Fibroblast of the aortic adventitia (primary cell): ENCODE data around the gene ZNF232. TPM values are rescaled to one million over a fixed set of nuclear protein-coding genes. Genes with fewer than 3 reads are reported as not detected.
"Not testable (repeated sequence)": the region's sequence is repeated elsewhere in the genome, so short reads cannot be mapped to it uniquely, and the experiment has no call there.

Source experiments
- DNase-seq: peaks from one replicate; pipeline ENCODE4 v3.0.0-alpha.2; 2010; ENCODE audit warnings: low read depth
- H3K4me3 ChIP-seq: 2 replicates; pipeline ENCODE4 v1.5.1; 2011; ENCODE audit warnings: low read depth, mild to moderate bottlenecking, control low read depth, low read length, moderate library complexity
- total RNA-seq: library from RNA; depleted of rRNA; stranded (reverse); fragments of >200 nt; gene quantifications from 2 replicates; pipeline ENCODE4 v1.2.3, GENCODE V29; 2012; ENCODE audit warnings: low replicate concordance
- TF ChIP-seq, protein P1 (sequence below): IDR thresholded peaks from 2 replicates; pipeline ENCODE4 v1.5.1; 2011; ENCODE audit warnings: mild to moderate bottlenecking, low read length, control low read depth, inconsistent platforms; ENCODE audit not compliant: insufficient read depth

Gene ZNF232
- total RNA-seq, 1 donor: 4.5 TPM

GRCh38 chr17:5135726-5136579 is 24.3 kb upstream of the ZNF232 start:
- TF ChIP-seq, protein P1, sequence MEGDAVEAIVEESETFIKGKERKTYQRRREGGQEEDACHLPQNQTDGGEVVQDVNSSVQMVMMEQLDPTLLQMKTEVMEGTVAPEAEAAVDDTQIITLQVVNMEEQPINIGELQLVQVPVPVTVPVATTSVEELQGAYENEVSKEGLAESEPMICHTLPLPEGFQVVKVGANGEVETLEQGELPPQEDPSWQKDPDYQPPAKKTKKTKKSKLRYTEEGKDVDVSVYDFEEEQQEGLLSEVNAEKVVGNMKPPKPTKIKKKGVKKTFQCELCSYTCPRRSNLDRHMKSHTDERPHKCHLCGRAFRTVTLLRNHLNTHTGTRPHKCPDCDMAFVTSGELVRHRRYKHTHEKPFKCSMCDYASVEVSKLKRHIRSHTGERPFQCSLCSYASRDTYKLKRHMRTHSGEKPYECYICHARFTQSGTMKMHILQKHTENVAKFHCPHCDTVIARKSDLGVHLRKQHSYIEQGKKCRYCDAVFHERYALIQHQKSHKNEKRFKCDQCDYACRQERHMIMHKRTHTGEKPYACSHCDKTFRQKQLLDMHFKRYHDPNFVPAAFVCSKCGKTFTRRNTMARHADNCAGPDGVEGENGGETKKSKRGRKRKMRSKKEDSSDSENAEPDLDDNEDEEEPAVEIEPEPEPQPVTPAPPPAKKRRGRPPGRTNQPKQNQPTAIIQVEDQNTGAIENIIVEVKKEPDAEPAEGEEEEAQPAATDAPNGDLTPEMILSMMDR: no peak
- no peak overlapping the region for H3K4me3 ChIP-seq
- no peak for DNase-seq

DNA sequence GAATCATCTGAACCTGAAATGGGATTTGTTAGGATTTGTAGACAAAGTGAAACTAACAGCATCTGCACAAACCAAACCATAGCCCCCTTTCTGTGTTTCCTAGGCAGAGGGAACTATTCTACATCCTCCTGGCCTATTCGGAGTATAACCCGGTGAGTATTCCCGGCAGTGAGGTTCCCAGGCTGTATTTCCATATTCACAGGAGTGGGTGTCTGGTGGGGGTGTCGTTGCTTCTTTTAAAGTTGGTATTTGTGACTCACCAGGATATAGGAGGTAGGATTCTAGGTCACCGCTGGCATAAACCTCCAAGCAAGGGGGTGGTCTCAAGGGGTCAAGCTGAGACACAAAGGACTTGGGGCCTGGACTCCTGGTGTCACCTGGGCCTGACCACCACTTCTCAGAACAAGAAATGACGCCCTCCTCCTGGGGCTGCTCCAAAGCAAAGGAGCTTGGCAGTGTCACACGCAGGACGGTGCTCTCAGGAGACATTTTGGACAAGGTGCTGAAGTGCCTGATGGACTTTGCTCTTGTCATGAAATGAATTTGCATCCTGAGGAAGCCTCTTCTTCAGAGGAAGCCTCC is 23.5 kb upstream of the ZNF232 start:
- DNase-seq, H3K4me3 ChIP-seq: not testable (repeated sequence)

GRCh38 chr17:5134571-5134970 is 22.9 kb upstream of the ZNF232 start:
- not testable (repeated sequence) for DNase-seq, H3K4me3 ChIP-seq

- DNase-seq, H3K4me3 ChIP-seq: not testable (repeated sequence)
These were observed 22.3 kb upstream of the ZNF232 start for GRCh38 chr17:5133961-5134360.

- no peak overlapping the region for H3K4me3 ChIP-seq
- TF ChIP-seq, protein P1: no peak
- no peak for DNase-seq
These were observed 21.6 kb upstream of the ZNF232 start for GRCh38 chr17:5133311-5133710.

DNA sequence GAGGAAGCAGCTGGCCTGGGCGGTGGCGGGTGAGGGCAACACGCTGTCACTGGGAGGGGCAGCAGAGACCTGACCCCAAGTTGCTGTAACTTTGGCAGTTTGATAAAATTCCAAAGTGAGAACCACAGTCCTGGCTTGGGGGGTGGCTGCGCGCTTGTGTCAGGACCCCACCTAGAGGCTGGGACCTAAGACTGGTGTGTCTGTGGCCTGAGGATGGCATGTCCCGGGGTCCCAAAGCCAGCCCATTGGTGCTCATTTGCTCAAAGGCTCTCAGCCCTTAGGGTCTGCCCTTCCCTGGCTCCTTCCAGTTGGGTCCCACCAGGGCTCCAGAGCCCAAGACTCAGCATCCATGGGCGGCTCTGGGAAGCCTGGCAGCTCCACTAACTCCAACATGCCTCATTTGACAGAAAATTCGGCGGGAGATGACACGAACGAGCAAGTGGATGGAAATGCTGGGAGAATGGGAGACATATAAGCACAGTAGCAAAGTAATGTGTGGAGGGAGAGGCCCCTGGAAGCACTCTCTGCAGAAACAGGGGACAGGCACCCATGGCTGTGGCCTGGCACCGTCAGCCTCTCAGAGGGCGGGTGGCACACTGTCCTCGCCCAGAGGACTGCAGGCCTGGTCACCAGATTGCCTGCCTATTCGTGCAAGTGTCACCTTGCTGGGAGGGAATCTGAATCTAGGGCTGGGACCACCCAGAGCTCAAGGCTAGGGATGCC is 21.0 kb upstream of the ZNF232 start:
- H3K4me3 ChIP-seq, DNase-seq: not testable (repeated sequence)

DNA sequence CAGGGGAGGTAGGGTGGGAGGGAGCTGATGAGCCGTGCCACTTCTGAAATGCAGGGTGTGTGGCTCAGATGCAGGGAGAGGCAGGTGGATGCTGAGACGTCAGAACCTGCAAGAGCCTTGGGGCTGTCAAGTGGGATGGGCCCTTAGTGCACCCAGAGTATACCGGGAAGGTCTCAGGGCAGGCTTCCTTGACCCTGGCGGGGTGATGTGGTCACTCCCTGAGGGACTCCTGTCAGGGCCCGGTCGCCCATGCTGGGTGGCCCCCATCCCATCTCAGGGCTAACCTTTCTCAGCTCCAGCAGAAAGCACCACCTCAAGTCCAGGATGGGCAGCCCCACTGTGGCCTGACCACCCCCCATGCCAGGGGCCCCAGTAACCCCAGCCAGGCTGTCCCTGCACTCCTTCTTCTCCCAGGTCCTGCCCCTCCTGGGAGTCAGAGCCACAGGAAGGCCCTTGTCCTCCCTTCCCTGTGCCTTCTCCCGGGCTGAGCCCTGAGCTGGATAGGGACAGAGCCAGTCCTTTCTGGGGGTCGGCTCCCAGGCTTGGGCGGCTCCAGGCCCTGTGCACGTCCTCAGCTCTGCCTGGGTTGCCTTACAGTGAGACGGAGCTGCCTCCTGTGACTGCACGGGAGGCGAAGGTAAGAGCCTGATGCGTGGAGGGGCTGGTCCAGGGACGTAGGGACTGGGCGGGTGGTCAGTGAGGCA is 20.3 kb upstream of the ZNF232 start:
- not testable (repeated sequence) for H3K4me3 ChIP-seq, DNase-seq

DNA sequence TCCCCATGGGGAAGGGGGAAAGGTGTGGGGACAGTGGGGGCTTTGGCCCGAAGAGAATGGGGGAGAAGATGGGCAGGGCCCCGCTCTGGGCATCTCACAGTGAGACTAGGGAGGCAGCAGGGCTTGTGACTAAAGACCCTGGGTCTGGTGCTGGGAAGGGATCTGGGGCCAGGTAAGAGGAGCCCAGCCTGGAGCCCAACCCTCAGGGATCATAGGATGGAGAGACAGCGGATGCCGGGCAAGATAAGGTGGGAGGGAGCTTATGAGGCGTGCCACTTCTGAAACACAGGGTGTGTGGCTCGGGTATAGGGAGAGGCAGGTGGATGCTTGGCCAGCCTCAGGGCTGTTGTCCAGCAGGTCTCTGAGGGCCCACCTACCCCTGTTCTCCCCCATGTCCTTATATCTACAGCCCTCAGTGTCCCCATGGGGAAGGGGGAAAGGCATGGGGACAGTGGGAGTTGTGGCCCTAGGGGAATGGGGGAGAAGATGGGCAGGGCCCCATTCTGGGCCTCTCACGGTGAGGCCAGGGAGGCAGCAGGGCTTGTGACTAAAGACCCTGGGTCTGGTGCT is 19.6 kb upstream of the ZNF232 start:
- no peak overlapping the region for H3K4me3 ChIP-seq
- no peak for DNase-seq
- TF ChIP-seq, protein P1: no peak

- not testable (repeated sequence) for H3K4me3 ChIP-seq
These were observed 19.0 kb upstream of the ZNF232 start for GRCh38 chr17:5130687-5131086.

DNA sequence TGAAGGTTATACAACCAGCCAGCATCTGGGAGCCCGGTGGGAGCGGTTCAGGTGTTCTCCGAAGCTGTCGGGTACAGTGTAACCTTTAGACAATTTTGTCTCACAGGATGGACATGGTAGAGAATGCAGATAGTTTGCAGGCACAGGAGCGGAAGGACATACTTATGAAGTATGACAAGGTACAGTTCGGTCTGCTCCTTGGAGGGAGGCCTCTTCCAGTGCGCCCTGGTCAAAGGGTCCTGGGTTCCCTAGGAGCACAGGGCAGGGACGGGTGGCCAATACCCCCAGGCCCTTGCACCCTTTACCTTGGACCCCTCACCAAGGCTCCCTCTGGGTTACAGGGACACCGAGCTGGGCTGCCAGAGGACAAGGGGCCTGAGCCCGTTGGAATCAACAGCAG is 18.6 kb upstream of the ZNF232 start:
- not testable (repeated sequence) for DNase-seq, H3K4me3 ChIP-seq

More at GRCh38 chr17:5130687-5131086, 19.0 kb upstream of the ZNF232 start:
- not testable (repeated sequence) for DNase-seq

DNA sequence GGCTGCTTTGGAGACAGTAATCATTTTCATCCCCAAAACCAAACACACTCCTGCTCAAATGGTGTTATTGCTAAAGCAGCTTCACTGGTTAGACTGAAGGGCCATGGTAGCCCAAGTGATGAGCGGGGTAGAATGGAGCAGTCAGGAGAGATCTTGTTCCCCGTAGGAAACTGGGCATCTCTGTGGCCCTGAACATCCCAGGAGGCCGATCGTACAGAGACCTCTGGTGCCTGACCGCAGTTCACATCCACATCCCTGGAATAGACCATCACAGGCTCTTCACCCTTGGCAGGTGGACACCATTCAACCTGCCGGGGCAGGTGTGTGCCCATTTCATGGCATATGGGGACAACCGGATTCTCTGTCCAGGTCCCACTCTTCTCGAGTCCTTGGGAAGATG is 18.1 kb upstream of the ZNF232 start:
- H3K4me3 ChIP-seq, DNase-seq: not testable (repeated sequence)
